A673 (cell line): ENCODE data around the gene PAAF1. TPM values are rescaled to one million over a fixed set of nuclear protein-coding genes. Genes with fewer than 3 reads are reported as not detected.

ENCODE experiments used
- BruUV-seq: library from RNA; stranded (reverse); fragments of 400-500 nt; replicated peaks from 2 replicates; lab custom pipeline; 2021; lab: Mats Ljungman, UMichigan
- CTCF ChIA-PET: fragments of 300-600 bp; sonication (Branson Sonifier 250); formaldehyde crosslinking; loops from one replicate; lab custom pipeline; 2022; ENCODE audit warnings: antibody characterized with exemption; lab: Charles Lee
- POLR2A ChIA-PET: fragments of 300-600 bp; sonication (Branson Sonifier 250); formaldehyde crosslinking; loops from one replicate; lab custom pipeline; 2022; ENCODE audit warnings: antibody characterized with exemption; ENCODE audit not compliant: low non-redundant PET; lab: Charles Lee
- DNase-seq: peaks from one replicate; pipeline ENCODE4 v3.0.0-alpha.2; 2015; ENCODE audit warnings: low spot score
- H3K27ac ChIP-seq: fragments of 200-600 bp; sonication (generic); 2 replicates; pipeline ENCODE4 v1.5.1; 2016; ENCODE audit warnings: mixed run types, low read depth, mild to moderate bottlenecking, mixed read lengths, antibody characterized with exemption, low read length; ENCODE audit not compliant: poor library complexity, severe bottlenecking
- H3K27me3 ChIP-seq: fragments of 200-600 bp; sonication (generic); replicated peaks from 2 replicates; pipeline ENCODE4 v1.6.1; 2017; ENCODE audit warnings: mixed run types, low read depth, mild to moderate bottlenecking, mixed read lengths, antibody characterized with exemption, low read length; ENCODE audit not compliant: insufficient read depth, poor library complexity
- H3K36me3 ChIP-seq: fragments of 200-600 bp; sonication (generic); 2 replicates; pipeline ENCODE4 v1.6.1; 2016; ENCODE audit warnings: mixed run types, mild to moderate bottlenecking, mixed read lengths, antibody characterized with exemption, low read length; ENCODE audit not compliant: insufficient read depth, poor library complexity, severe bottlenecking
- H3K4me1 ChIP-seq: fragments of 200-600 bp; sonication (generic); 2 replicates; pipeline ENCODE4 v1.6.1; 2017; ENCODE audit warnings: mixed run types, mild to moderate bottlenecking, mixed read lengths, antibody characterized with exemption, low read length; ENCODE audit not compliant: insufficient read depth, poor library complexity, severe bottlenecking
- H3K4me3 ChIP-seq: fragments of 200-600 bp; sonication (generic); 2 replicates; pipeline ENCODE4 v1.5.1; 2016; ENCODE audit warnings: low read depth, mixed run types, mild to moderate bottlenecking, mixed read lengths, low read length; ENCODE audit not compliant: poor library complexity, severe bottlenecking
- H3K9me3 ChIP-seq: fragments of 200-600 bp; sonication (generic); 2 replicates; pipeline ENCODE4 v1.6.1; 2016; ENCODE audit warnings: mixed run types, low read depth, mild to moderate bottlenecking, mixed read lengths, antibody characterized with exemption, low read length; ENCODE audit not compliant: poor library complexity, severe bottlenecking
- EZH2 ChIP-seq: fragments of 200-600 bp; sonication (generic); IDR thresholded peaks from 2 replicates; pipeline ENCODE4 v1.6.1; 2017; ENCODE audit warnings: borderline replicate concordance, low read depth, mild to moderate bottlenecking, mixed read lengths, antibody characterized with exemption, low read length; ENCODE audit not compliant: poor library complexity, severe bottlenecking
- intact Hi-C: fragments of 100-400 bp; cut with micrococcal nuclease; formaldehyde crosslinking; loops from one replicate; pipeline ENCODE4 v1.10.0; 2022; ENCODE audit not compliant: unreplicated experiment
- total RNA-seq: library from RNA; stranded (reverse); gene quantifications from 2 replicates; pipeline ENCODE4 v1.2.3, GENCODE V29; 2021
- TF ChIP-seq, protein P1 (sequence below): fragments of 300-800, 200-600 bp; sonication (generic); conservative IDR thresholded peaks from 2 replicates; pipeline ENCODE4 v1.5.1; 2017; ENCODE audit warnings: low read depth, mild to moderate bottlenecking, antibody characterized with exemption, low read length, moderate library complexity, mixed read lengths

Gene PAAF1
- total RNA-seq, 1 experiment from 2014 or later, result 20.3 TPM

DNA sequence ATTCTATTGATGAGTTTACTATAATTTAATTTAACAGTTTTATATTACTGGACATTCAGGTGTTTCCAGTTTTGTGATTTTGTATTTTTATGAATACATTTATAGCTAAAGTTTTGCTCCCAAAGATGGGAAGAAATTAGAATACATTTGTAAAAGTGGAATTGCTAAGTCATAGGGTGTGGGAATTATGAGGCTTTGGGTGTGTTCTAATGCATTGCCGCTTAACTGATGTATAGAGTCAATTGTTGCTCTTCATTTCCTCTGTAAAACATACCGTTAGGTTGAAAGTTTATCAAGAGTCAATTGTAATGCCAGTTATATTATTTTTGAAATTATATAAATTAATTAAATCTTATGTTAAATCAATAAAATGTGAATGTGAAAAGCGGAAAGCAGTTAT is 16.2 kb downstream of the PAAF1 start:
- H3K9me3 ChIP-seq, result no peaks in the 10 kb centered on the region
- TF ChIP-seq, protein P1, sequence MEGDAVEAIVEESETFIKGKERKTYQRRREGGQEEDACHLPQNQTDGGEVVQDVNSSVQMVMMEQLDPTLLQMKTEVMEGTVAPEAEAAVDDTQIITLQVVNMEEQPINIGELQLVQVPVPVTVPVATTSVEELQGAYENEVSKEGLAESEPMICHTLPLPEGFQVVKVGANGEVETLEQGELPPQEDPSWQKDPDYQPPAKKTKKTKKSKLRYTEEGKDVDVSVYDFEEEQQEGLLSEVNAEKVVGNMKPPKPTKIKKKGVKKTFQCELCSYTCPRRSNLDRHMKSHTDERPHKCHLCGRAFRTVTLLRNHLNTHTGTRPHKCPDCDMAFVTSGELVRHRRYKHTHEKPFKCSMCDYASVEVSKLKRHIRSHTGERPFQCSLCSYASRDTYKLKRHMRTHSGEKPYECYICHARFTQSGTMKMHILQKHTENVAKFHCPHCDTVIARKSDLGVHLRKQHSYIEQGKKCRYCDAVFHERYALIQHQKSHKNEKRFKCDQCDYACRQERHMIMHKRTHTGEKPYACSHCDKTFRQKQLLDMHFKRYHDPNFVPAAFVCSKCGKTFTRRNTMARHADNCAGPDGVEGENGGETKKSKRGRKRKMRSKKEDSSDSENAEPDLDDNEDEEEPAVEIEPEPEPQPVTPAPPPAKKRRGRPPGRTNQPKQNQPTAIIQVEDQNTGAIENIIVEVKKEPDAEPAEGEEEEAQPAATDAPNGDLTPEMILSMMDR, result no peak
- no peak for TF ChIP-seq EZH2
- intact Hi-C loops, result no loop called here
- ChIA-PET CTCF (interaction anchor here (0.6 kb wide), 1 partner anchor 16 kb away, joined by 4 read pairs; no protein-coding TSS in a partner anchor), POLR2A (no interaction called here)
- peaks cover 7% of the 10 kb centered on the region for H3K4me1 ChIP-seq
- DNase-seq, result no peak
- H3K36me3 ChIP-seq, result peaks cover 15% of the 10 kb centered on the region
- no peak overlapping the region for H3K27ac ChIP-seq
- H3K27me3 ChIP-seq, result no peaks in the 10 kb centered on the region
- no TSS peak for BruUV-seq
- H3K4me3 ChIP-seq, result no peak overlapping the region

GRCh38 chr11:73894725-73895335 is 18.0 kb downstream of the PAAF1 start:
- TF ChIP-seq, protein P1, result no peak
- no peak for TF ChIP-seq EZH2
- POLR2A ChIA-PET, result no interaction called here
- Histone ChIP-seq H3K4me3 (no peak overlapping the region), H3K36me3 (peaks cover 9% of the 10 kb centered on the region), H3K9me3 (no peaks in the 10 kb centered on the region), H3K27ac (no peak overlapping the region), H3K27me3 (no peaks in the 10 kb centered on the region), H3K4me1 (no peaks in the 10 kb centered on the region)
- DNase-seq, result no peak
- intact Hi-C loops, result no loop called here
- CTCF ChIA-PET, result interaction anchor here (0.6 kb wide), 1 partner anchor 65 kb away, joined by 3 read pairs; no protein-coding TSS in a partner anchor
- BruUV-seq, result no TSS peak

- intact Hi-C loops, result no loop called here
- BruUV-seq, result no TSS peak
Measured at GRCh38 chr11:73902303-73902702, 25.5 kb downstream of the PAAF1 start.

More at GRCh38 chr11:73902303-73902702, 25.5 kb downstream of the PAAF1 start:
- no peak overlapping the region for H3K4me3 ChIP-seq
- H3K4me1 ChIP-seq, result no peaks in the 10 kb centered on the region
- no peak for TF ChIP-seq EZH2
- TF ChIP-seq, protein P1, result no peak
- H3K27me3 ChIP-seq, result no peaks in the 10 kb centered on the region
- H3K27ac ChIP-seq, result no peak overlapping the region
- H3K36me3 ChIP-seq, result peaks cover 12% of the 10 kb centered on the region
- ChIA-PET POLR2A (no interaction called here), CTCF (no interaction called here)
- DNase-seq, result no peak
- H3K9me3 ChIP-seq, result no peaks in the 10 kb centered on the region
